Right lobe of liver (tissue), 4 donors: ENCODE results near the gene DBF4B.

ENCODE experiments used
- CTCF ChIP-seq, 4 donors: fragments of 200-600 bp in 3 of 4; fragments of 450-650 bp in 1 of 4; IDR thresholded peaks; one replicate each; pipeline versions ENCODE4 v1.5.1 to v1.8.0; 2016 to 2022; ENCODE audit warnings: antibody characterized with exemption in 4 of 4, mild to moderate bottlenecking in 2 of 4
- POLR2A ChIP-seq: fragments of 450-650 bp; IDR thresholded peaks from one replicate; pipeline ENCODE4 v1.6.1; 2017; ENCODE audit warnings: antibody characterized with exemption, mild to moderate bottlenecking
- donor health status: DM: no; HTN: no; CAD: no.
- donor health status: DM: no; HTN: no; CAD: no.
- donor health status: DM: no; HTN: yes; CAD: no.

DNA sequence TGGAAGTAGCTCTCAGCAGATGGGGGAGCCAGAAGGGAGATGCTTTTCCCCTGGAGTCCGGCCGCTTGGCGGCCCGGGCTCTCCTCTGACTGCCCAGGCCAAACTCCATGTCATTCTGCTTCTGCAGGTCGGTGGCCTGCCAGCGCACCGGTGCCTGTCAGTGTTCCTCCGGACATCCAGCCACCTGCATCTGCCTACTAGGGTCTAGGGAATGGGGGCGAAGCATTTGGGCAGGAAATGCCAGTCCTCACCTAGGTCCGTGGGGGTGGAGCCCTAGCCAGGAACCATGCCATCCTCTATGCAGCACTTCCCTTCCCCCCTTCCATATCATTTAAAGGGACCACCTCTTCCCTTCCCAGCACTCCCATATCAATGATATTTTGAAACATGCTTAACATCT lies 87.5 kb downstream of the DBF4B start:
- no peak for TF ChIP-seq CTCF (IDR thresholded peaks at IDR 0.05)
- TF ChIP-seq POLR2A = no peak
